Spleen (tissue), 11 donors: ENCODE measurements around the gene ZNF362. TPM values are rescaled to one million over a fixed set of nuclear protein-coding genes. Genes with fewer than 3 reads are reported as not detected.

Experiments used
- DNase-seq: peaks from one replicate; pipeline ENCODE4 v3.0.0-alpha.2; 2020
- H3K27ac ChIP-seq, 8 donors: fragments of 200-600 bp; sonication (generic) in 7 of 8; 1 replicate in 4 of 8; 2 replicates in 4 of 8; pipeline versions ENCODE4 v1.5.0 to v1.8.0; 2016 to 2021; ENCODE audit warnings: inconsistent platforms in 4 of 8, mild to moderate bottlenecking in 4 of 8, moderate library complexity in 1 of 8
- H3K27me3 ChIP-seq, 7 donors: fragments of 200-600 bp; sonication (generic) in 6 of 7; replicated peaks in 1 of 7; 1 replicate in 4 of 7; 2 replicates in 3 of 7; pipeline versions ENCODE4 v1.5.0 to v1.8.0; 2016 to 2021; ENCODE audit warnings: inconsistent platforms in 3 of 7, mild to moderate bottlenecking in 1 of 7
- H3K36me3 ChIP-seq, 6 donors: fragments of 200-600 bp; sonication (generic) in 5 of 6; 1 replicate in 4 of 6; 2 replicates in 2 of 6; pipeline versions ENCODE4 v1.5.0 to v1.8.0; 2016 to 2021; ENCODE audit warnings: inconsistent platforms in 2 of 6
- H3K4me1 ChIP-seq, 6 donors: fragments of 200-600 bp; sonication (generic) in 5 of 6; 1 replicate in 3 of 6; 2 replicates in 3 of 6; pipeline versions ENCODE4 v1.5.0 to v1.8.0; 2016 to 2021; ENCODE audit warnings: inconsistent platforms in 3 of 6
- H3K4me3 ChIP-seq, 8 donors: fragments of 200-600 bp; sonication (generic) in 7 of 8; 1 replicate in 4 of 8; 2 replicates in 4 of 8; pipeline versions ENCODE4 v1.5.0 to v1.8.0; 2016 to 2021; ENCODE audit warnings: inconsistent platforms in 4 of 8, mild to moderate bottlenecking in 4 of 8, moderate library complexity in 2 of 8
- H3K9me3 ChIP-seq, 8 donors: fragments of 200-600 bp; sonication (generic) in 7 of 8; 1 replicate in 4 of 8; 2 replicates in 4 of 8; pipeline versions ENCODE4 v1.5.0 to v1.8.0; 2016 to 2021; ENCODE audit warnings: inconsistent platforms in 4 of 8
- POLR2A ChIP-seq, 3 donors: fragments of 450-650 bp; IDR thresholded peaks; one replicate each; pipeline ENCODE4 v1.5.1; 2017; ENCODE audit warnings: antibody characterized with exemption in 3 of 3, mild to moderate bottlenecking in 1 of 3
- POLR2AphosphoS5 ChIP-seq, 3 donors: sonication (generic); formaldehyde crosslinking; IDR thresholded peaks; one replicate each; pipeline ENCODE4 v1.5.1; 2017; ENCODE audit warnings: antibody characterized with exemption in 3 of 3
- WGBS, 5 donors: extraction: QIAGEN DNeasy Blood & Tissue Kit in 3 of 5; methylation state at CpG; one replicate each; pipeline versions ENCODE4 v1.1.5 to v1.1.7; 2013 to 2018; 5-methylcytosine and 5-hydroxymethylcytosine counted together
- intact Hi-C: fragments of 100-400 bp; cut with DNase I; formaldehyde crosslinking; loops from one replicate; pipeline ENCODE4 v1.15.0; 2023; ENCODE audit warnings: low total_unique reads
- polyA plus RNA-seq, 3 donors: library from polyadenylated mRNA; stranded (reverse); fragments of 200-250 nt; gene quantifications; one replicate each; pipeline ENCODE4 v1.2.1, GENCODE V29; 2013
- total RNA-seq, 7 donors: library from RNA; depleted of rRNA in 3 of 7; stranded (reverse); fragments of >200 nt in 3 of 7; fragmentation: NEBNext Ultra II Directional in 4 of 7; extraction: Animal tissue kit (Norgen Biotek cat#: 25700) in 4 of 7; gene quantifications; one replicate each; pipeline versions ENCODE4 v1.1.0 to v1.2.1, GENCODE V29; 2016 to 2021
- TF ChIP-seq, protein P1 (sequence below), 11 experiments: fragments of 200-600 bp in 7 of 11; fragments of 450-650 bp in 4 of 11; sonication (generic) in 4 of 11; IDR thresholded peaks in 8 of 11; conservative IDR thresholded peaks in 3 of 11; 1 replicate in 7 of 11; 2 replicates in 4 of 11; pipeline versions ENCODE4 v1.4.0 to v1.8.0; 2016 to 2021; ENCODE audit warnings: antibody characterized with exemption in 11 of 11, inconsistent platforms in 4 of 11, mild to moderate bottlenecking in 1 of 11
- donor health status: healthy with polysubstance abuse.
- donor health status: DM: no; HTN: no; CAD: no; lungs with moderate emphysema.
- donor health status: DM: no; HTN: no; CAD: no.
- donor health status: Bipolar disorder and iron deficiency.
- donor health status: healthy.
- donor health status: DM: no; HTN: no; CAD: no.
- donor health status: DM: yes; HTN: yes; CAD: no.

Gene ZNF362
- total and polyA plus RNA-seq, 10 donors: 8.7 to 47.0 (median 24.8) TPM

DNA sequence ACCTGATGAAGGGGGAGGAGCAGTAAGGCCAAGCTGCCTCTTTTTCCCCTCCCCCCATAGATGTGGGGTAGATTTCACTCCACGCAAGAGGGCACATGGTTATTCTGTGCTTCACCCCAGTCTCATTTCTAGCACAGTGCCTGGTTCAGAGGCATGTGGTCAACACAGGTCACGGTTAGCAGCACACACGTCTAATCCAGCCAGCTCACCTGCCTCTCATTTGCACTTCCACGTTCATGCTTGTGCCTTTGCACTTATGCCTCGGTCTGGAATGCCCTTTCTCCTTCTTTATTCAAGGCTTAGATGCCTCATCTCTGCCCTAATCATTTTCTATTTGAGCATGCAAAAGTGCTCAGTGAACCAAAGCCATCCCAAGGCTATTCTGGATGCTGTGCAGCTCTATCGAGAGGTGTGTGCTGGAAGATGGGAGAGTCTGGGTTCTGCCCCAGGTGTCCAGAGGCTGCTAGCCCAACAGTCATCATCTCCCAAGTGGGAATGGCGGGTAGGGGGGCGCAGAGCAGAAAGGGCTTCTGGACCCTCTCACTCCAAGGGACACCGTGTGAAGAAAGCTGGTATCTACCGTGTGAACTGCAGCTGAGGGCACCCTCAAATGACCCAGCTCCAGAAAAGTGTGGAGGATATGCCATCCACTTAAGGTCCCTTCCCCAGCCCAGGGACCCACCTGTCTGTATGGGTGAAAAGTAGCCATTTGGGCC, 66.7 kb downstream of the ZNF362 start:
- peaks cover 0 to 40% (median 21%) of the 10 kb centered on the region in 6 donors for H3K4me1 ChIP-seq
- H3K27ac ChIP-seq: peak overlapping the region in 4 of 8 donors; percentile 32 to 99 (median 98)
- H3K9me3 ChIP-seq: no peaks in the 10 kb centered on the region
- intact Hi-C loops: no loop called here
- TF ChIP-seq POLR2AphosphoS5 (IDR thresholded peaks at IDR 0.05) (peak in 1 of 3 donors; percentile 65), POLR2A (IDR thresholded peaks at IDR 0.05) (no peak)
- TF ChIP-seq, protein P1, sequence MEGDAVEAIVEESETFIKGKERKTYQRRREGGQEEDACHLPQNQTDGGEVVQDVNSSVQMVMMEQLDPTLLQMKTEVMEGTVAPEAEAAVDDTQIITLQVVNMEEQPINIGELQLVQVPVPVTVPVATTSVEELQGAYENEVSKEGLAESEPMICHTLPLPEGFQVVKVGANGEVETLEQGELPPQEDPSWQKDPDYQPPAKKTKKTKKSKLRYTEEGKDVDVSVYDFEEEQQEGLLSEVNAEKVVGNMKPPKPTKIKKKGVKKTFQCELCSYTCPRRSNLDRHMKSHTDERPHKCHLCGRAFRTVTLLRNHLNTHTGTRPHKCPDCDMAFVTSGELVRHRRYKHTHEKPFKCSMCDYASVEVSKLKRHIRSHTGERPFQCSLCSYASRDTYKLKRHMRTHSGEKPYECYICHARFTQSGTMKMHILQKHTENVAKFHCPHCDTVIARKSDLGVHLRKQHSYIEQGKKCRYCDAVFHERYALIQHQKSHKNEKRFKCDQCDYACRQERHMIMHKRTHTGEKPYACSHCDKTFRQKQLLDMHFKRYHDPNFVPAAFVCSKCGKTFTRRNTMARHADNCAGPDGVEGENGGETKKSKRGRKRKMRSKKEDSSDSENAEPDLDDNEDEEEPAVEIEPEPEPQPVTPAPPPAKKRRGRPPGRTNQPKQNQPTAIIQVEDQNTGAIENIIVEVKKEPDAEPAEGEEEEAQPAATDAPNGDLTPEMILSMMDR (IDR thresholded peaks at IDR 0.05 in 8 of 11, conservative IDR thresholded peaks at IDR 0.05 in 3 of 11): no peak
- H3K4me3 ChIP-seq: no peak overlapping the region
- peak; percentile 23 for DNase-seq
- WGBS, 5 donors: 78 to 86% (median 82%) methylated on average over 10 of the region's 10 CpGs
- no peaks in the 10 kb centered on the region for H3K27me3 ChIP-seq
- peaks cover 7 to 71% (median 55%) of the 10 kb centered on the region in 6 donors for H3K36me3 ChIP-seq

DNA sequence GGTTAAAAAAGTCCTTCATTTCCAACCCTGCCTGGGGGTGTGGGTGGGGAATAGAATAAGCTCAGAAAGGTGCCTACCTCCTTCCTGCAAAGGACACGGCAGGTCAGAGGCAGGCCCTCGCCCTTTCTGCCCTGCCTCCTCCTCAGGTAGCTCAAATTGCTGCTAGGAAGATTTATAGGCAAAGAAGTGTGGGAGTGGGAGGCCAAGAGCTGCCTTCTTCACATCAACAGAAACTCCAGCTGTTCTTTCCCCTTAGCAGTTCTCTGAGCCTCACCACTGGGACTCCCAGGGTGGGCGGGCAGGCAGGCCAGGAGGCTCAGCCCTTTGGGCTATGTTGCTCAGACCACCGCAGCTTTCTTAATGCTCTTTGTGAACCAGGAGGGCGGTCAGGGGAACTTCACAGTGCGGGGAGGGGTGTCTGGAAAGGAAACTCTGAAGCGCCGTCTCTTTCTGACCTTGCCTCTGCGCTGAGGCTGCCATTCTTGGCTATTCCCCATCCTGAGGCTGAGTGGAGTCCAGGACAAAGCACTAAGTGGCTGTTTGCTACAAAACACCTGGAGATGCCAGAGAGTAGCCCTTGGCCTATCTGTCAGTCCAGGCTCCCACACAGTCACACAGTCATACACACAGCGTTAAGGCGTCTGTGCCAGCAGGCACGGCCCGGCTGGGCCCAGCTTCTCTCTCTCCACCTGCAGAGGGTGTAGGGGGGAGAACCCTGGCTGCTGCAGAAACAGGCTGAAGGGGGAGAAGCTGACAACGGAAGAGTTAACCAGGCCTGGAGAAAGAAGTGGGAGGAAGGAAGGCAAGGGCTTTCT, 67.6 kb downstream of the ZNF362 start:
- Histone ChIP-seq H3K27me3 (no peaks in the 10 kb centered on the region), H3K36me3 (peaks cover 10 to 79% (median 64%) of the 10 kb centered on the region in 6 donors), H3K27ac (peak overlapping the region in 3 of 8 donors; percentile 98 to 99 (median 98)), H3K9me3 (no peaks in the 10 kb centered on the region), H3K4me1 (peaks cover 0 to 48% (median 29%) of the 10 kb centered on the region in 6 donors), H3K4me3 (no peak overlapping the region)
- 79 to 92% (median 86%) methylated on average over 14 of the region's 14 CpGs for WGBS, 5 donors
- peak; percentile 61 for DNase-seq
- intact Hi-C loops: no loop called here
- peak in 1 of 3 donors; percentile 20 for TF ChIP-seq POLR2AphosphoS5 (IDR thresholded peaks at IDR 0.05)
- TF ChIP-seq, protein P1 (IDR thresholded peaks at IDR 0.05 in 8 of 11, conservative IDR thresholded peaks at IDR 0.05 in 3 of 11): no peak

DNA sequence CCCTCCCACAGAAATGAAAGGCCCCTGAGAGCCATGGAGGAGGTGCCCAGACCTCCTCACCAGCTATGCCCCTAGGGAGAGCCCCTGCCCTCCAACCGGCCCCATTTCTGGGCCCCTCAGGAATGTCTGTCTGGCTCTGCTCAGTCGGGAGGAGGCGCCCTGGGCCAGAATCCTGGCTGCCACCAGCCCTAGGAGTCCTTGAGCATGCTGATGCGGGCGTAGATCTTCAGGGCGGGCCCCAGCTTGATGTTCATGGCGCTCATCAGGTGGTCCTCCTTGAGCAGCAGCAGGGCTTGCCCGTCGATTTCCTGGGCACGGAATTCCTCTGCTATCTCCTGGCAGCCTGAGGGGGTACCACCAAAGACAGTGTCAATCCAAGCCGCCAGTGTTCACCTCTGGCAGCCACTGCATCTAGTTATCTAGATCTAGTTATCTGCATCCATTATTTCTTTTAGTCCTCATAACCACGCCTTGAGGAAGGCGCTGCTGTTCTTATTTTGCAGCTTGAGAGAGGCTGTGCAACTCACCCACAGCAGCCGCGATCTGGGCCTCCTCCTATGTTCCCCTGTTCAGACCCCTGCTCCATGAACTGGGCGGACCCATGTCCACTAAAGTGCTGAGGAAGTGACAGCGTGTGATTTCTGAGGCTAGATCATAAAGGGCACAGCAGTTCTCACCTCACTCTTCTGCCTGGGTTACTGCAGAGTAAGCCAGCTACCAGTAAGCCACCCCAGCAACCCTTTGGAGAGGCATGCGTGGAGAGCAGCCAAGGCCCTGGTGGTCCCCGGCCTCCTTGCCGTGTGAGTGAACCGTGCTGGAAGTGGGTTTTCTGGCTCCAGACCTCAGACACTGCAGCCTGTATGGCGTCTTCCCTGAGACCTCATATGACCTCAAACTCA, 68.6 kb downstream of the ZNF362 start:
- Histone ChIP-seq H3K36me3 (peaks cover 18 to 90% (median 74%) of the 10 kb centered on the region in 6 donors), H3K9me3 (no peaks in the 10 kb centered on the region), H3K4me1 (peaks cover 0 to 59% (median 34%) of the 10 kb centered on the region in 6 donors), H3K27ac (peak overlapping the region in 4 of 8 donors; percentile 73 to 99 (median 98)), H3K27me3 (no peaks in the 10 kb centered on the region), H3K4me3 (no peak overlapping the region)
- intact Hi-C loops: no loop called here
- 81 to 89% (median 85%) methylated on average over 16 to 22 of the region's 22 CpGs for WGBS, 5 donors
- TF ChIP-seq POLR2AphosphoS5 (IDR thresholded peaks at IDR 0.05) (peak in 1 of 3 donors; percentile 51), POLR2A (IDR thresholded peaks at IDR 0.05) (no peak)
- peak; percentile 64 for DNase-seq

DNA sequence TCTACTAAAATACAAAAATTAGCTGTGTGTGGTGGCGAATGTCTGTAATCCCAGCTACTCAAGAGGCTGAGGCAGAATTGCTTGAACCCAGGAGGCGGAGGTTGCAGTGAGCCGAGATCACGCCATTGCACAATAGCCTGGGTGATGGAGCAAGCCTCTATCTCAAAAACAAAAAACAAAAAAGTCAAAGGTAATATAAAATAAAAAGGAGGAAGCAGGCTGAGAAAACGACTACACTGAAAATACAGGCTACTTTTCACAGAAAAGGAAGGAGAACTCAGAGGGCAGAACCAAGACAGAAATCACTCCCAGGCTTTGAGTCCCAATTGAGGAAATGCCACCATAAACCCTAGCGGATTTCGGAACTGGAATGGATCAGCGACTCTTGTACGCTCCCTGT, 70.5 kb downstream of the ZNF362 start:
- H3K4me3 ChIP-seq: peak overlapping the region in 1 of 8 donors; percentile 20
- DNase-seq: peak; percentile 74
- intact Hi-C loops: no loop called here
- no peaks in the 10 kb centered on the region for H3K27me3 ChIP-seq
- WGBS, 5 donors: 39 to 81% (median 62%) methylated on average over 9 of the region's 9 CpGs
- H3K27ac ChIP-seq: peak overlapping the region in 7 of 8 donors; percentile 70 to 99 (median 85)
- no peaks in the 10 kb centered on the region for H3K9me3 ChIP-seq
- H3K4me1 ChIP-seq: peaks cover 0 to 77% (median 41%) of the 10 kb centered on the region in 6 donors
- TF ChIP-seq, protein P1 (IDR thresholded peaks at IDR 0.05 in 8 of 11, conservative IDR thresholded peaks at IDR 0.05 in 3 of 11): peak in 1 of 11 experiments; percentile 6
- TF ChIP-seq POLR2A (IDR thresholded peaks at IDR 0.05): no peak
- TF ChIP-seq POLR2AphosphoS5 (IDR thresholded peaks at IDR 0.05): peak in 2 of 3 donors; percentile 10 to 62
- peaks cover 18 to 100% (median 92%) of the 10 kb centered on the region in 6 donors for H3K36me3 ChIP-seq
